T-cell (primary cell): ENCODE data around the gene NDUFS4. TPM values are rescaled to one million over a fixed set of nuclear protein-coding genes. Genes with fewer than 3 reads are reported as not detected.

Experiments used
- ATAC-seq, 4 experiments: fragments of 200-7000 bp in 3 of 4; fragments of 150-1000 bp in 1 of 4; cut with Tn5 transposase; replicated peaks in 1 of 4; 1 replicate in 3 of 4; 2 replicates in 1 of 4; pipeline ENCODE4 v1.10.0; 2021; ENCODE audit warnings: moderate library complexity in 3 of 4, mild to moderate bottlenecking in 2 of 4, moderate number of reproducible peaks in 1 of 4
- CTCF ChIA-PET, 2 donors: fragments of 300-600 bp; sonication (Branson Sonifier 250); formaldehyde crosslinking; loops; one replicate each; lab custom pipeline; 2022; ENCODE audit warnings: antibody characterized with exemption in 2 of 2; lab: Charles Lee
- POLR2A ChIA-PET, 2 donors: fragments of 300-600 bp; sonication (Branson Sonifier 250); formaldehyde crosslinking; loops; one replicate each; lab custom pipeline; 2022; ENCODE audit warnings: antibody characterized with exemption in 2 of 2; lab: Charles Lee
- DNase-seq, 35 experiments: peaks; one replicate each; pipeline versions ENCODE4 v3.0.0 to v3.0.0-alpha.2; 2013 to 2023
- H3K27ac ChIP-seq: one replicate; pipeline ENCODE4 v1.5.1; 2013; ENCODE audit warnings: low read length
- H3K27me3 ChIP-seq, 2 experiments: replicated peaks in 1 of 2; 1 replicate in 1 of 2; 2 replicates in 1 of 2; pipeline versions ENCODE4 v1.6.1 to v1.7.0; 2013; ENCODE audit warnings: low read length in 1 of 2, mixed read lengths in 1 of 2; ENCODE audit not compliant: control insufficient read depth in 2 of 2, insufficient read depth in 2 of 2; ENCODE audit errors: extremely low read depth in 1 of 2
- H3K36me3 ChIP-seq, 2 donors: 1 replicate in 1 of 2; 2 replicates in 1 of 2; pipeline versions ENCODE4 v1.6.1 to v1.7.0; 2013; ENCODE audit warnings: low read length in 1 of 2; ENCODE audit not compliant: control insufficient read depth in 2 of 2, insufficient read depth in 1 of 2; ENCODE audit errors: extremely low read depth in 1 of 2
- H3K4me1 ChIP-seq, 2 experiments: 1 replicate in 1 of 2; 2 replicates in 1 of 2; pipeline versions ENCODE4 v1.6.1 to v1.7.0; 2013; ENCODE audit warnings: low read length in 2 of 2, mixed read lengths in 1 of 2; ENCODE audit not compliant: insufficient read depth in 2 of 2, control insufficient read depth in 1 of 2; ENCODE audit errors: extremely low read depth in 1 of 2
- H3K4me3 ChIP-seq, 2 donors: 1 replicate in 1 of 2; 2 replicates in 1 of 2; pipeline versions ENCODE4 v1.5.1 to v1.7.0; 2013; ENCODE audit warnings: mild to moderate bottlenecking in 2 of 2, low read length in 1 of 2, moderate library complexity in 1 of 2; ENCODE audit not compliant: control insufficient read depth in 1 of 2; ENCODE audit errors: extremely low read depth in 1 of 2
- H3K9me3 ChIP-seq: 2 replicates; pipeline ENCODE4 v1.7.0; 2013
- H3K27ac Mint-ChIP-seq, 2 donors: one replicate each; pipeline ENCODE4 v1.8.0; 2020 to 2021; ENCODE audit warnings: mild to moderate bottlenecking in 2 of 2, mixed read lengths in 2 of 2
- H3K27me3 Mint-ChIP-seq, 2 donors: one replicate each; pipeline ENCODE4 v1.8.0; 2021 to 2022; ENCODE audit warnings: mixed read lengths in 2 of 2
- H3K36me3 Mint-ChIP-seq: one replicate; pipeline ENCODE4 v1.8.0; 2021; ENCODE audit warnings: mixed read lengths
- H3K4me1 Mint-ChIP-seq, 3 donors: one replicate each; pipeline ENCODE4 v1.8.0; 2020 to 2022; ENCODE audit warnings: mixed read lengths in 3 of 3, mild to moderate bottlenecking in 1 of 3
- H3K4me3 Mint-ChIP-seq, 3 donors: one replicate each; pipeline ENCODE4 v1.8.0; 2020 to 2022; ENCODE audit warnings: mild to moderate bottlenecking in 3 of 3, mixed read lengths in 3 of 3, moderate library complexity in 3 of 3
- H3K9me3 Mint-ChIP-seq, 3 donors: one replicate each; pipeline ENCODE4 v1.8.0; 2020 to 2022; ENCODE audit warnings: mixed read lengths in 3 of 3
- WGBS: methylation state at CpG from one replicate; pipeline ENCODE4 v1.1.5; 2013; ENCODE audit warnings: missing lambda C conversion rate; ENCODE audit not compliant: insufficient coverage; 5-methylcytosine and 5-hydroxymethylcytosine counted together
- total RNA-seq, 35 experiments: library from RNA in 6 of 35; stranded (reverse) in 6 of 35; fragments of 120-200 nt in 1 of 35; gene quantifications; one replicate each; pipeline versions ENCODE4 v1.2.1 to v1.2.4 and lab custom pipeline; 2013 to 2026

Gene NDUFS4
- total RNA-seq, 5 donors from 2014 or later (not counting 1 experiment from before 2014, with no cell fraction given): 22.2 to 29.5 (median 25.0) TPM

- no peak overlapping the region for H3K27ac Mint-ChIP-seq
- Histone ChIP-seq H3K4me1 (peaks cover 0 to 6% of the 10 kb centered on the region in 2 experiments), H3K4me3 (no peak overlapping the region), H3K27ac (no peak overlapping the region), H3K36me3 (no peaks in the 10 kb centered on the region), H3K27me3 (no peaks in the 10 kb centered on the region), H3K9me3 (no peaks in the 10 kb centered on the region)
- ATAC-seq: no peak
- no peak for DNase-seq
- POLR2A ChIA-PET: no interaction called here
- H3K4me1 Mint-ChIP-seq: peaks cover 66 to 69% (median 67%) of the 10 kb centered on the region in 3 donors
- no peak overlapping the region for H3K4me3 Mint-ChIP-seq
- H3K27me3 Mint-ChIP-seq: no peaks in the 10 kb centered on the region
- peaks cover 24% of the 10 kb centered on the region for H3K36me3 Mint-ChIP-seq
- no CpG with 5 or more reads among the region's 1 CpG for WGBS
- peaks cover 0 to 2% (median 0%) of the 10 kb centered on the region in 3 donors for H3K9me3 Mint-ChIP-seq
- CTCF ChIA-PET: no interaction called here
Measured at GRCh38 chr5:53594419-53594818, 34.0 kb downstream of the NDUFS4 start.

DNA sequence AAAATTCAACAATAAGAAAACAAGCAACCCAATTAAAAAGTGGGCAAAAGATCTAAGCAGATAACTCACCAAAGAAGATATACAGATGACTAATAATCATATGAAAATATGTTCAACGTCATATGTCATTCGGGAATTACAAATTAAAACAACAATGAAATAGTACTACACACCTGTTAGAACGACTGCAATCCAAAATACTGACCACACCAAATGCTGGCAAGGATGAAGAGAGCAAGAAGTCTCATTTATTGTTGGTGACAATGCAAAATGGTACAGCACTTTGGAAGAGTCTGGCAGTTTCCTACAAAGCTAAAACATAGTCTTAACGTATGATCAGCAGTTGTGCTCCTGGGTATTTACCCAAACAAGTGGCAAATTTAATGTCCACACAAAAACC is 37.5 kb downstream of the NDUFS4 start:
- no peak overlapping the region for H3K27ac Mint-ChIP-seq
- no peaks in the 10 kb centered on the region for H3K9me3 ChIP-seq
- peaks cover 0 to 3% of the 10 kb centered on the region in 2 experiments for H3K4me1 ChIP-seq
- ChIA-PET POLR2A (no interaction called here), CTCF (no interaction called here)
- no peaks in the 10 kb centered on the region for H3K27me3 ChIP-seq
- DNase-seq (no peak), ATAC-seq (no peak)
- no peaks in the 10 kb centered on the region for H3K27me3 Mint-ChIP-seq
- peaks cover 0 to 2% (median 0%) of the 10 kb centered on the region in 3 donors for H3K9me3 Mint-ChIP-seq
- WGBS: 100% methylated on average over 1 of the region's 4 CpGs
- H3K4me1 Mint-ChIP-seq: peaks cover 35 to 37% (median 36%) of the 10 kb centered on the region in 3 donors
- no peak overlapping the region for H3K27ac ChIP-seq
- H3K36me3 ChIP-seq: no peaks in the 10 kb centered on the region
- no peak overlapping the region for H3K4me3 ChIP-seq
- H3K36me3 Mint-ChIP-seq: peaks cover 20% of the 10 kb centered on the region
- H3K4me3 Mint-ChIP-seq: no peak overlapping the region

DNA sequence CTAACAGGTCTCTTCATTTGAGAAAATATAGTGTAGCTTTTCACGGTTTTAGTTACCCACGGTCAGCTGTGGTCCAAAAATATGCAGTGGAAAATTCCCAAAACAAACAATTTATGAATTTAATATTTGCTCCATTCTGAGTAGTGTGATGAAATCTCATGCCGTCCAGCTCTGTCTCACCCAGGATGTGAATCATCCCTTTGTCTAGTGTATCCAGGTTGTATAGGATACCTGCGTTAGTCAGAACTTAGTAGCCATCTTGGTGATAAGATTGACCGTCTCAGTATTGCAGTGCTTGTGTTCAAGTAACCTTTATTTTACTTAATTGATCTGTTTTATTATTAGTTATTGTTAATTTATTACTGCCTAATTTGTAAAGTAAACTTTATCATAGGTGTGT is 41.1 kb downstream of the NDUFS4 start:
- Mint-ChIP-seq H3K4me3 (no peak overlapping the region), H3K9me3 (peaks cover 0 to 2% (median 0%) of the 10 kb centered on the region in 3 donors), H3K36me3 (peaks cover 47% of the 10 kb centered on the region), H3K27ac (no peak overlapping the region), H3K4me1 (peaks cover 7 to 14% (median 14%) of the 10 kb centered on the region in 3 donors), H3K27me3 (no peaks in the 10 kb centered on the region)
- no peak for DNase-seq
- peaks cover 8 to 10% of the 10 kb centered on the region in 2 donors for H3K36me3 ChIP-seq
- POLR2A ChIA-PET: no interaction called here
- H3K27ac ChIP-seq: no peak overlapping the region
- no peaks in the 10 kb centered on the region for H3K27me3 ChIP-seq
- H3K4me3 ChIP-seq: no peak overlapping the region
- WGBS: no CpG with 5 or more reads among the region's 5 CpGs
- H3K9me3 ChIP-seq: no peaks in the 10 kb centered on the region
- CTCF ChIA-PET: no interaction called here
- ATAC-seq: no peak
- no peaks in the 10 kb centered on the region for H3K4me1 ChIP-seq

DNA sequence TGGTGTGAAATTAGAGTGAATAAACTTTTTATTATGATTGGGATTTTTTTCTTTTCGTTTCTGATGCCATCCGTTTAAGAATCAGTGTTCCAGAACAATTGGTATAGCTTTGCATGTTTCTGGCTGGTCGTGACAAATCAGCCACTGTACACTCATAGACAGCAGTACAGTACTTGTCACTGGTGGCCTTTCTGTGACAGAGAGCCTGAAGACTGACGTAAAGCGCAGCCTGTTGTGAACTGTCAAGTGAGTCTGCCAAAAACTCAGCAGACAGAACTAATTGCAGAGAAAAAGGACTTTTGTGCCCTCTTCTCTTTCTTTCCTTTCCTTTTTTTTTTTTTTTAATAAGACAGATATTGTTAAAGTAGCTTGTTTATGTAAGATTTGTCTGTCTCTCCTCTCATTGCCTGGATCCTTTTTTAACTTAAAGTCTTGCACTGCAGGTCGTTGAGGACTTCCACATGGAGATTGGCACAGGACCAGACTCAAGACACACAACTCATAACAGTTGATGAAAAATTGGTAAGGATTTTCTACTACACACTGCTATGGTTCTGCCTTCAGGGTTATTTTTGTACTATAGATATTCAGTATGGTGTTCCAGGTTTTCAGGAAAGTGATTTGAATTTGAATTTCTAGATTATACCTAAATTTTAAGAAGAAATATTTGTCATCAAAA is 42.7 kb downstream of the NDUFS4 start:
- no peak overlapping the region for H3K27ac ChIP-seq
- peaks cover 10 to 11% of the 10 kb centered on the region in 2 donors for H3K36me3 ChIP-seq
- no peaks in the 10 kb centered on the region for H3K4me1 ChIP-seq
- no peak overlapping the region for H3K4me3 ChIP-seq
- Mint-ChIP-seq H3K4me1 (peaks cover 0 to 7% (median 3%) of the 10 kb centered on the region in 3 donors), H3K27ac (no peak overlapping the region), H3K9me3 (peaks cover 0 to 2% (median 0%) of the 10 kb centered on the region in 3 donors), H3K4me3 (no peak overlapping the region), H3K27me3 (no peaks in the 10 kb centered on the region), H3K36me3 (peaks cover 43% of the 10 kb centered on the region)
- POLR2A ChIA-PET: no interaction called here
- ATAC-seq: no peak
- H3K27me3 ChIP-seq: no peaks in the 10 kb centered on the region
- no peak for DNase-seq
- no CpG with 5 or more reads among the region's 6 CpGs for WGBS
- CTCF ChIA-PET: no interaction called here
- H3K9me3 ChIP-seq: no peaks in the 10 kb centered on the region

DNA sequence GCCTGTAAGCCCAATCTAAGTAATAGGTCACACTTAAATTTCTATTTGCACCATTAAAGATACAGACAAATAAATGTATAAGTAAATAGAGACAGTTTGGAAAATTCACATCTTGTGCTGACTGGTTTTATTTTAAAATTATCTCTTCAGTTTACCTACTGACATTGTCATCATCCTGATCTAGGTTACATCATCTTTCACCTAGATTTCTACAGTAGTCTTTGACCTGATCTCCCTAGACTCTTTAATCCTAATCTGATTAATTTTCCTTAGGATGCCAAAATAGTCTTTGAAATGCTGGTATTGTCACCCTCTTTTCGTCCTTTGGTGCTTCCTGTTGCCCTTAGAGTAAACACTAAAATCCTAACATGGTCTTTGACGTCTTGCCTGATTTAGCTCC is 43.9 kb downstream of the NDUFS4 start:
- no peak overlapping the region for H3K4me3 Mint-ChIP-seq
- H3K9me3 ChIP-seq: no peaks in the 10 kb centered on the region
- ATAC-seq: no peak
- ChIA-PET CTCF (no interaction called here), POLR2A (no interaction called here)
- H3K36me3 Mint-ChIP-seq: peaks cover 51% of the 10 kb centered on the region
- peaks cover 10 to 11% of the 10 kb centered on the region in 2 donors for H3K36me3 ChIP-seq
- H3K4me1 Mint-ChIP-seq: peaks cover 7 to 12% (median 12%) of the 10 kb centered on the region in 3 donors
- no peaks in the 10 kb centered on the region for H3K4me1 ChIP-seq
- H3K27ac ChIP-seq: no peak overlapping the region
- WGBS: 100% methylated on average over 1 of the region's 2 CpGs
- H3K4me3 ChIP-seq: no peak overlapping the region
- H3K27me3 Mint-ChIP-seq: no peaks in the 10 kb centered on the region
- no peak for DNase-seq
- no peaks in the 10 kb centered on the region for H3K27me3 ChIP-seq
- H3K9me3 Mint-ChIP-seq: no peaks in the 10 kb centered on the region
- H3K27ac Mint-ChIP-seq: no peak overlapping the region

GRCh38 chr5:53607886-53608285 is 47.4 kb downstream of the NDUFS4 start:
- CTCF ChIA-PET: no interaction called here
- no CpG with 5 or more reads among the region's 2 CpGs for WGBS
- H3K36me3 Mint-ChIP-seq: peaks cover 65% of the 10 kb centered on the region

More at GRCh38 chr5:53607886-53608285, 47.4 kb downstream of the NDUFS4 start:
- H3K27ac ChIP-seq: no peak overlapping the region
- H3K27ac Mint-ChIP-seq: no peak overlapping the region
- H3K27me3 Mint-ChIP-seq: no peaks in the 10 kb centered on the region
- H3K27me3 ChIP-seq: no peaks in the 10 kb centered on the region
- no peaks in the 10 kb centered on the region for H3K9me3 ChIP-seq
- H3K4me1 Mint-ChIP-seq: peaks cover 28 to 29% (median 29%) of the 10 kb centered on the region in 3 donors
- no peaks in the 10 kb centered on the region for H3K4me1 ChIP-seq
- no peak for DNase-seq
- no peak for ATAC-seq
- no peak overlapping the region for H3K4me3 Mint-ChIP-seq
- H3K9me3 Mint-ChIP-seq: no peaks in the 10 kb centered on the region
- peaks cover 10 to 11% of the 10 kb centered on the region in 2 donors for H3K36me3 ChIP-seq
- POLR2A ChIA-PET: no interaction called here
- H3K4me3 ChIP-seq: no peak overlapping the region
